A673 (cell line): ENCODE measurements around the gene TTC5.
"Not testable (repeated sequence)": the region's sequence is repeated elsewhere in the genome, so short reads cannot be mapped to it uniquely, and the experiment has no call there.

Experiments used
- CTCF ChIP-seq: fragments of 300-800, 200-600 bp; sonication (generic); conservative IDR thresholded peaks from 2 replicates; pipeline ENCODE4 v1.5.1; 2017; ENCODE audit warnings: low read depth, mild to moderate bottlenecking, antibody characterized with exemption, low read length, moderate library complexity, mixed read lengths
- EZH2 ChIP-seq: fragments of 200-600 bp; sonication (generic); IDR thresholded peaks from 2 replicates; pipeline ENCODE4 v1.6.1; 2017; ENCODE audit warnings: borderline replicate concordance, low read depth, mild to moderate bottlenecking, mixed read lengths, antibody characterized with exemption, low read length; ENCODE audit not compliant: poor library complexity, severe bottlenecking

GRCh38 chr14:20341032-20341431 is 35.3 kb upstream of the TTC5 start:
- not testable (repeated sequence) for TF ChIP-seq CTCF, EZH2
